CD14-positive monocyte (primary cell): Measurements from ENCODE around the gene UBE2H. TPM values are rescaled to one million over a fixed set of nuclear protein-coding genes. Genes with fewer than 3 reads are reported as not detected.

Experiments used
- DNase-seq, 3 donors: peaks; one replicate each; pipeline ENCODE4 v3.0.0-alpha.2; 2011 to 2022
- H2AFZ ChIP-seq: 2 replicates; pipeline ENCODE4 v1.6.0; 2012; ENCODE audit warnings: mild to moderate bottlenecking, low read depth, low read length, inconsistent platforms; ENCODE audit not compliant: insufficient read depth, poor library complexity, severe bottlenecking
- H3K27ac ChIP-seq, 2 donors: 1 replicate in 1 of 2; 2 replicates in 1 of 2; pipeline ENCODE4 v1.5.1; 2012 to 2013; ENCODE audit warnings: low read length in 2 of 2, control low read depth in 1 of 2, inconsistent platforms in 1 of 2, low read depth in 1 of 2, mild to moderate bottlenecking in 1 of 2
- H3K27me3 ChIP-seq, 2 donors: one replicate each; pipeline versions ENCODE4 v1.6.0 to v1.6.1; 2011 to 2013; ENCODE audit warnings: low read length in 2 of 2; ENCODE audit not compliant: control insufficient read depth in 2 of 2, insufficient read depth in 2 of 2
- H3K36me3 ChIP-seq, 2 donors: replicated peaks in 1 of 2; 1 replicate in 1 of 2; 2 replicates in 1 of 2; pipeline versions ENCODE4 v1.5.1 to v1.6.1; 2012 to 2013; ENCODE audit warnings: low read length in 2 of 2, control low read depth in 1 of 2, inconsistent platforms in 1 of 2, mild to moderate bottlenecking in 1 of 2; ENCODE audit not compliant: insufficient read depth in 2 of 2, control insufficient read depth in 1 of 2
- H3K4me1 ChIP-seq, 2 donors: 1 replicate in 1 of 2; 2 replicates in 1 of 2; pipeline versions ENCODE4 v1.5.1 to v1.6.1; 2012 to 2013; ENCODE audit warnings: low read length in 2 of 2, control low read depth in 1 of 2, inconsistent platforms in 1 of 2, mild to moderate bottlenecking in 1 of 2, moderate library complexity in 1 of 2; ENCODE audit not compliant: insufficient read depth in 2 of 2, control insufficient read depth in 1 of 2
- H3K4me2 ChIP-seq: replicated peaks from 2 replicates; pipeline ENCODE3; 2012; ENCODE audit warnings: low read length, moderate library complexity, mild to moderate bottlenecking; ENCODE audit not compliant: poor library complexity, severe bottlenecking; ENCODE audit errors: extremely low read depth
- H3K4me3 ChIP-seq, 3 experiments: fragments of 200-600 bp in 1 of 3; sonication (generic) in 1 of 3; replicated peaks in 1 of 3; 1 replicate in 2 of 3; 2 replicates in 1 of 3; pipeline ENCODE4 v1.5.1; 2011 to 2013; ENCODE audit warnings: low read length in 3 of 3, mild to moderate bottlenecking in 3 of 3, control low read depth in 2 of 3, low read depth in 2 of 3, inconsistent platforms in 1 of 3, moderate library complexity in 1 of 3
- H3K79me2 ChIP-seq: 2 replicates; pipeline ENCODE4 v1.6.0; 2012; ENCODE audit warnings: mild to moderate bottlenecking, control low read depth, inconsistent platforms, low read length, moderate library complexity; ENCODE audit not compliant: insufficient read depth
- H3K9ac ChIP-seq: 2 replicates; pipeline ENCODE4 v1.6.0; 2017; ENCODE audit warnings: low read length, mild to moderate bottlenecking; ENCODE audit not compliant: insufficient read depth, poor library complexity, severe bottlenecking
- H3K9me3 ChIP-seq, 2 donors: replicated peaks in 1 of 2; 1 replicate in 1 of 2; 2 replicates in 1 of 2; pipeline versions ENCODE4 v1.5.1 to v1.6.1; 2012 to 2013; ENCODE audit warnings: low read length in 2 of 2, control low read depth in 1 of 2; ENCODE audit not compliant: control insufficient read depth in 1 of 2, insufficient read depth in 1 of 2
- H4K20me1 ChIP-seq: 2 replicates; pipeline ENCODE4 v1.6.0; 2012; ENCODE audit warnings: mild to moderate bottlenecking, low read length, control low read depth, moderate library complexity; ENCODE audit not compliant: insufficient read depth
- H3K27ac Mint-ChIP-seq, 7 donors: one replicate each; pipeline ENCODE4 v1.8.0; 2020; ENCODE audit warnings: mild to moderate bottlenecking in 7 of 7, mixed read lengths in 7 of 7, moderate library complexity in 6 of 7, inconsistent platforms in 2 of 7
- H3K27me3 Mint-ChIP-seq, 3 donors: one replicate each; pipeline ENCODE4 v1.8.0; 2021 to 2022; ENCODE audit warnings: low read depth in 3 of 3, mild to moderate bottlenecking in 3 of 3, mixed read lengths in 3 of 3, moderate library complexity in 3 of 3, inconsistent platforms in 1 of 3
- H3K36me3 Mint-ChIP-seq, 2 donors: one replicate each; pipeline ENCODE4 v1.8.0; 2020; ENCODE audit warnings: mixed read lengths in 2 of 2, inconsistent platforms in 1 of 2, mild to moderate bottlenecking in 1 of 2
- H3K4me1 Mint-ChIP-seq: one replicate; pipeline ENCODE4 v1.8.0; 2020; ENCODE audit warnings: mild to moderate bottlenecking, mixed read lengths
- H3K4me3 Mint-ChIP-seq, 2 donors: one replicate each; pipeline ENCODE4 v1.8.0; 2020; ENCODE audit warnings: mild to moderate bottlenecking in 2 of 2, mixed read lengths in 2 of 2, moderate library complexity in 1 of 2
- H3K9me3 Mint-ChIP-seq, 7 donors: one replicate each; pipeline ENCODE4 v1.8.0; 2020 to 2022; ENCODE audit warnings: mixed read lengths in 7 of 7, mild to moderate bottlenecking in 6 of 7, moderate library complexity in 6 of 7, inconsistent platforms in 2 of 7
- CTCF ChIP-seq: fragments of 200-600 bp; IDR thresholded peaks from one replicate; pipeline ENCODE4 v1.8.0; 2022; ENCODE audit warnings: antibody characterized with exemption, mild to moderate bottlenecking
- WGBS: methylation state at CpG from one replicate; pipeline ENCODE4 v1.1.5; 2013; ENCODE audit warnings: missing lambda C conversion rate; ENCODE audit not compliant: insufficient coverage; 5-methylcytosine and 5-hydroxymethylcytosine counted together
- intact Hi-C, 2 donors: fragments of 100-400 bp; cut with micrococcal nuclease; formaldehyde crosslinking; loops; one replicate each; pipeline versions ENCODE4 v1.15.0 to v1.15.1; 2023
- polyA plus RNA-seq, 3 donors: library from polyadenylated mRNA; depleted of rRNA in 1 of 3; unstranded in 2 of 3; stranded (reverse) in 1 of 3; fragments of 300-500 nt in 2 of 3; fragments of >200 nt in 1 of 3; fragmentation: Illumina TruSeq in 2 of 3; gene quantifications; 1 replicate in 2 of 3; 2 replicates in 1 of 3; pipeline ENCODE4 v1.2.3, GENCODE V29; 2012 to 2021

The UBE2H gene
- polyA plus RNA-seq, 3 donors, result 12.6 to 26.0 (median 16.0) TPM

- Histone ChIP-seq H3K4me2 (no peak overlapping the region), H3K79me2 (no peaks in the 10 kb centered on the region), H3K4me1 (peaks cover 10 to 12% of the 10 kb centered on the region in 2 donors), H4K20me1 (no peaks in the 10 kb centered on the region), H3K27ac (no peak overlapping the region), H3K4me3 (no peak overlapping the region), H3K27me3 (no peaks in the 10 kb centered on the region), H2AFZ (no peak overlapping the region), H3K9ac (no peak overlapping the region), H3K9me3 (no peaks in the 10 kb centered on the region), H3K36me3 (no peaks in the 10 kb centered on the region)
- TF ChIP-seq CTCF, result no peak
- Mint-ChIP-seq H3K4me1 (peaks cover 18% of the 10 kb centered on the region), H3K9me3 (no peaks in the 10 kb centered on the region), H3K27ac (peak overlapping the region in 1 of 7 donors; percentile 58), H3K27me3 (peaks cover 1 to 5% (median 4%) of the 10 kb centered on the region in 3 donors), H3K4me3 (no peak overlapping the region), H3K36me3 (peaks cover 0 to 2% of the 10 kb centered on the region in 2 donors)
- DNase-seq, result peak; percentile 15 to 55 (median 25)
- 69% methylated on average over 9 of the region's 12 CpGs for WGBS
- intact Hi-C loops, result loop anchor here in 1 of 2 donors (10.0 kb wide), 1 partner anchor 115 kb away; no protein-coding TSS in a partner anchor
Measured at GRCh38 chr7:129959471-129960203, 6.9 kb upstream of the UBE2H start.

DNA sequence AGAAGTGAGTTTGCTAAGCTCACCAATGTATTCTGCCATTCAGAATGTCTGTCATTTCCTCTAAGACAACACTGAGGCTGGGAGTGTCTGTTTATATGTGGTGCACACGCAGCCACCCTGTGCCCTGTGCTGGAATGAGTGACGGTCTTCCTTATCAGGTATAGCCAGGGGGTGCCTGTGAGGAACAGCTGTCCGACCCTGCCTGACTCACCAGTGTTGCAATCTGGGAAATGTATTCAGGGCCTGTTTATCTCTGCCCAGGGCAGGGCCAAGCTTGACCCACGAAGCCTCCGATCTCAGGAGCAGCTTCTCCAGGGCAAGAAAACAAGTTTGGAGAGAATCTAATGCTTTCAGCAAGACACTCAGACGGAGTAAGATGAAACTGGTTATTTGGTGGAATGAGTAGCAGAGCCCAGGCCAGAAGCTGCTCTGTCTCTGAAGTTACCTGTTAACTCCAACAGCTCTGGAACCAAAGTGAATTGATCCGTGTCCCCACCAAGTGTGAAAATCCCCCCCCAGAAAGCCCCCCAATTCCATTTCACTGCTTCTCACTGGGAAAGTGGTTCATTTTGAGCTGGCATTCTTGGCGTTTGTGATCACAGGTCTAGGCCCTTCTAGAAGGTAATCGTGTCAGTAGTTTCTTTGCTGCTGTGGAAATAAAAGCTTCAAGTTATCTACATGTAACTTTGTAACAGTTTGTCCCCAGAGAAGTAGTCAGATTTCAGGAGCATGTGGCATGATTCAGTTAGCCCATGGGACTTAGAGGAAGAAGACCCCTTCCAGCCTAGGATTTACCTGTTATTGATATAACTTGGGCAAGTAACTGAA, 6.1 kb upstream of the UBE2H start:
- Mint-ChIP-seq H3K4me1 (peaks cover 18% of the 10 kb centered on the region), H3K4me3 (peak overlapping the region in 1 of 2 donors; percentile 34), H3K27ac (peak overlapping the region; percentile 21 to 83 (median 80)), H3K9me3 (no peaks in the 10 kb centered on the region), H3K36me3 (peaks cover 0 to 2% of the 10 kb centered on the region in 2 donors), H3K27me3 (peaks cover 1 to 4% (median 2%) of the 10 kb centered on the region in 3 donors)
- Histone ChIP-seq H3K9ac (no peak overlapping the region), H3K27ac (no peak overlapping the region), H3K79me2 (no peaks in the 10 kb centered on the region), H2AFZ (peak overlapping the region; percentile 69), H3K4me2 (peak overlapping the region; percentile 2), H3K36me3 (no peaks in the 10 kb centered on the region), H3K9me3 (no peaks in the 10 kb centered on the region), H3K4me1 (peaks cover 10 to 12% of the 10 kb centered on the region in 2 donors), H3K4me3 (no peak overlapping the region), H4K20me1 (no peaks in the 10 kb centered on the region), H3K27me3 (no peaks in the 10 kb centered on the region)
- TF ChIP-seq CTCF, result no peak
- intact Hi-C loops, result loop anchor here in 1 of 2 donors (10.0 kb wide), 1 partner anchor 114 kb away; no protein-coding TSS in a partner anchor
- peak; percentile 69 to 94 (median 69) for DNase-seq
- WGBS, result 2% methylated on average over 6 of the region's 9 CpGs
